ENCODE results near the gene INPP4A. TPM values are rescaled to one million over a fixed set of nuclear protein-coding genes. Genes with fewer than 3 reads are reported as not detected.
"Not testable (repeated sequence)": the region's sequence is repeated elsewhere in the genome, so short reads cannot be mapped to it uniquely, and the experiment has no call there.

The INPP4A gene
- total RNA-seq, 2 experiments from 2014 or later = 40.5 to 41.7 TPM

DNA sequence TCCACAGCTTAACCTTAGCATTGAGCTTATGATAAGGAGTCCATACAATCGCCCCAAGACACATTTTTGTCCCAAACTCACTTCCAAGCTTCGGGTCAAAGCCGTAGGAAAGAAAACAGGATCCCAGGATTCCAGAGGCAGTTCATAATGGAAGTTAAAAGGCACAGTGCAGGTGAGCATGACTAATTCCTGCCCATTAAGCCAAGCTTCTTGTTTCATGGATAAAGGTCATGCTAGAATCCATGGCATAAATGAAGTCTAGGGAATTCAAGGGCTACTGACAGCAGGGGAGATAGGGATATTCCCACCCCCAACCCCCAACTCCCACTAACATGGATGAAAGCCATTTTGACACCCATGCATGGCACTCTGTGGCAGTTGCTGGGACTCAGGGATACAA is 10.2 kb upstream of the INPP4A start:
- POLR2A ChIA-PET = no interaction called here
- CTCF ChIA-PET = no interaction called here

GRCh38 chr2:98435670-98436069 is 9.0 kb upstream of the INPP4A start:
- CTCF ChIA-PET, POLR2A ChIA-PET: not testable (repeated sequence)

- ChIA-PET POLR2A (no interaction called here), CTCF (no interaction called here)
Observed at GRCh38 chr2:98436734-98437133, 7.9 kb upstream of the INPP4A start.

DNA sequence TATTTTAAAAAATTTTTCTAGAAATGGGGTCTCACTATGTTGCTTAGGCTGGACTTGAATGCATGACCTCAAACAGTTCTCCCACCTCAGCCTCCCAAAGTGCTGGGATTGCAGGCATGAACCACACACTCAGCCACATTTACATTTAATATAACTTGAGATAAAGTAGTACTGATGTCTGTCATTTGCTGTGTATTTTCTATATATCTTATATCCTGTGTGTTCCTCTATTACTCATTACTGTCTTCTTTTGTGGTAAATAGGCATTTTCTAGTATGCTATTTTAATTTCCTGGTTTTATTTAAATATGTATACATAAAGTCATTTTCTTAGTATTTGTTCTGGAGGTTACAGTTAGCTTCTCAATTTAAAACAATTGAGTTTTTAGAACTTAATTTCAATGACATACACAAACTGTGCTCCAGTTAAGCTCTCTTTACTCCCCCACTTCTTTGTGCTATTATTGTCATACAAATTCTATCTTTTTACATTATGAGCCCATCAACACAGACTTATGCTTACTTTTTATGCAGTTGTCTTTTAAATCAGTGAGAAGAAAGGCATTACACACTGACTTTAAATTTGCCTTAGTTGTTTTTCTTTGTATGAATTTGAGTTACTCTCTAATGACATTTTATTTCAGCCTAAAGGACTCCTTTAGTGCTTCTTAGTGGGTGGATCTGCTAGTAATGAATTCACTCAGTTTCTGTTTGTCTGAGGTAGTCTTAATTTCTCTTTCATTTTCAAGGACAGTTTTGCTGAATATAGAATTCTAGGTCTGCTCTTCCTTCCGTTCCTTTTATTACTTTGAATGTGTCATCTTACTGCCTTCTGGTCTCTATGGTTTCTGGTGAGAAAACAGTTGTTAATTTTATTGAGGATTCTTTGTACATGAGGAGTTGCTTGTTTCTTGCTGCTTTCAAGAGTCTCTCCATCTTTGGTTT is 6.2 kb upstream of the INPP4A start:
- ChIA-PET CTCF (no interaction called here), POLR2A (no interaction called here)

DNA sequence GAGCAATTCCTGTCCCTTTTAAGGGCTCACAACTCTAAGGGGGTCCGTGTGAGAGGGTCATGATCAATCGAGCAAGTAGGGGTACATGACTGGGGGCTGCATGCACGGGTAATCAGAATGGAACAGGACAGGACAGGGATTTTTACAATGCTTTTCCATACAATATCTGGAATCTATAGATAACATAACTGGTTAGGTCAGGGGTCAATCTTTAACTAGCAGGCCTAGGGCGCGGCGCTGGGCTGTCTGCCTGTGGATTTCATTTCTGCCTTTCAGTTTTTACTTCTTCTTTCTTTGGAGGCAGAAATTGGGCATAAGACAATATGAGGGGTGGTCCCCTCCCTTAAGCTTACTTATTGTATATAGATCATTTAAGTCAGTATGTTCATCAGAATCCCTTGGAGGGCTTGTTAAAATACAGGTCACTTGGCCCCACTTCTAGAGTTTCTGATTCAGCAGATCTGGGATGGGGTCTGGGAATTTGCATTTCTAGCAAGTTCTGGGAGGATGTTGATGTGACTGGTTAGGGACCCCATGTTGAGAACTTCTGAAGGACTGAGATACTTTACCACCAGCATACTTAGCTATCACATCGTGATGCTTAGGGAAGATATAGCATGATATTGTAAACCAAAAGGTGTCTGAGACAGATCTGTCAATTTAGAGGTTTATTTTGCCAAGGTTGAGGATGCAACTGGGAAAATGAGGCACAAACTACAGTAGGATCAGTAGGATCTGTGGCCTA is 2.8 kb upstream of the INPP4A start:
- CTCF ChIA-PET = interaction anchor here (0.9 kb wide), 1 partner anchor 11 kb away, joined by 3 read pairs; no protein-coding TSS in a partner anchor
- POLR2A ChIA-PET = no interaction called here

DNA sequence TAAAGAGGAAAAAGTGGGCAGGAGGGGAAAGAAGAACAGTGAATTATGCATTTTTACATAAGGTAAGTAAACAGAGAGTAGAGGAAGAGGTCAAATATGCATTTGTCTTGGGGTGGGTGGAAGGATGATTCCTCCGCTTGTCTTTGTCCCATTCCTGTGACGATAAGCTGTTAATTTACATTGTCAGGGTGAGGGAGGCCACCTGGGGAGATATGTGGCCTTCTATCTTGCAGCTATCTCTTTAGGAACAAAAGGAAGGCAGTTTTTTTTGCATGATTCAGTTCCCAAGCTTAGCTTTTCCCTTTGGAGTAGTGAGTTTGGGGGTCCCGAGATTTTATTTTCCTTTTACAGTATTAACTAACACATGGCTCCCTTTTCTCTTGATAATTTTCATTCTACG is 2.2 kb upstream of the INPP4A start:
- POLR2A ChIA-PET = no interaction called here

GRCh38 chr2:98445177-98445682 is 572 bp downstream of the INPP4A start:
- POLR2A ChIA-PET = no interaction called here

More for the DNA sequence above, 2.2 kb upstream of the INPP4A start:
- CTCF ChIA-PET = no interaction called here

GRCh38 chr2:98445683-98446581 is 1.3 kb downstream of the INPP4A start:
- ChIA-PET CTCF (interaction anchor here (1.0 to 1.3 kb wide), 4 partner anchors 14 to 42 kb away, joined by 3 to 4 read pairs (median 4); no protein-coding TSS in a partner anchor), POLR2A (interaction anchor here (0.7 to 1.8 kb wide), 2 partner anchors 12 to 18 kb away, joined by 3 to 10 read pairs; no protein-coding TSS in a partner anchor)

More at GRCh38 chr2:98445177-98445682, 572 bp downstream of the INPP4A start:
- CTCF ChIA-PET = interaction anchor here (1.0 kb wide), 1 partner anchor 20 kb away, joined by 3 read pairs; no protein-coding TSS in a partner anchor

DNA sequence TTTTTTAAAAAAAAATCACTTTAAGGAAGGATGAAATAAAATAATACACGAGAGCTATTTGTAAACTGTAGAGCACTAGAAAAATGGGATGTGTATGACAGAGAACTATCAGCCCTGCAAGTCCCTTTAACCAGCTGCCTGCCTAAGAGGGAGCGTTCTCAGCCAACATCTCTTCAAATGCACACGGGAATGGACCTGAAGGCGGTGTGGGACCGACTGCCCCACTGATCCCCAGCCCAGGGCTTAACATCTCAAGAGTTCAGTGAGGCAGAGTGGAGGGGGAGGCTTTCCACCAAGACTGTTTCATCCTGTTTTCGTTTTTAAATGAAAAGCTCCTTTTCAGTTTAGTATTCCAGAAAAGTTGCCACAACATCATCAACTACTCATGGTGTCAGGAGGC is 2.2 kb downstream of the INPP4A start:
- CTCF ChIA-PET = interaction anchor here (1.0 to 1.3 kb wide), 4 partner anchors 13 to 41 kb away, joined by 3 to 4 read pairs (median 4); no protein-coding TSS in a partner anchor

GRCh38 chr2:98448441-98449145 is 3.9 kb downstream of the INPP4A start:
- POLR2A ChIA-PET = interaction anchor here (0.5 to 1.4 kb wide), 2 partner anchors 32 to 322 kb away, joined by 3 to 4 read pairs; no protein-coding TSS in a partner anchor

More for the DNA sequence above, 2.2 kb downstream of the INPP4A start:
- POLR2A ChIA-PET = interaction anchor here (0.5 to 1.8 kb wide), 3 partner anchors 11 to 284 kb away, joined by 3 to 10 read pairs (median 3); partner anchors contain the start of gene MGAT4A

GRCh38 chr2:98452396-98453027 is 7.9 kb downstream of the INPP4A start:
- POLR2A ChIA-PET = no interaction called here

More at GRCh38 chr2:98448441-98449145, 3.9 kb downstream of the INPP4A start:
- CTCF ChIA-PET = interaction anchor here (0.7 to 1.2 kb wide), 3 partner anchors 9 to 299 kb away, joined by 3 to 6 read pairs (median 3); no protein-coding TSS in a partner anchor

DNA sequence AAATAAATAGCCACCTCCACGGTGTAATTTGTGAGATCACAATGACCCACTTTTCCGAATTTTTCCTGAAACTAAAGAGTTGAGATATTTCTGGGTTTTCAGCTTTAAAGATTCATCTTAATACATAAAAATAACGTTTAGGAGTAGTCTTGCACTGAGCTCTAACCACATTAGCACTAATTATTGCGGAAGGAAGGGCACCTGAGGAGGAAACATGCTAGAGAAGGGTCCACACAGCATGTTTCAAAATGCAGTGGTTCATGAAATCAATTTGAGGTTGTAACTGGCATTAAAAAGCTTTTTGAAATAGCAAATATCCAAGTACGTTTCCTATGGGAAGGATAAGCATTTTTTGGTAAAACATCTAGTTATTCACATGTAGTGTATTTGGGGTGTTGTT is 8.4 kb downstream of the INPP4A start:
- CTCF ChIA-PET = interaction anchor here (0.9 to 1.2 kb wide), 2 partner anchors 11 to 12 kb away, joined by 3 to 6 read pairs; no protein-coding TSS in a partner anchor
- POLR2A ChIA-PET = no interaction called here

More at GRCh38 chr2:98452396-98453027, 7.9 kb downstream of the INPP4A start:
- CTCF ChIA-PET = interaction anchor here (0.9 to 1.3 kb wide), 3 partner anchors 11 to 35 kb away, joined by 3 to 6 read pairs (median 4); no protein-coding TSS in a partner anchor

DNA sequence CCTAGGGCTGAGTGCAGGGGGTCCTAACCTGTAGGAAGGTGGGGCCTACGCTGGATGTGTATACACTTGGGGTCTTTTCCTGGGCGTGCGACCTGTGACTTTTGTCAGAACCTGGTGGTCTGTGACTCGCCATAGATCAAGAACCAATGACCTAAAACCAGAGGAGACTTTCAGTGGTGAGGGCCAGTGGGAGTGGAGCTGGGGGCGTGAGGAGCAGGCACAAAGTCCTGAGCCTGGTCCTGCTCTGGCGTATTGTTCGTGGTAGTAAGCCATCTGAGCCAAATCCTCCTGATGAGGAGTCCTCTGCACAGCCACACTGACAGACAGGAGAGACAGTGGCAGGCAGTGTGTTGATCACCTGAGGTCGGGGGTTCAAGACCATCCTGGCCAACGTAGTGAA is 8.9 kb downstream of the INPP4A start:
- ChIA-PET POLR2A (no interaction called here), CTCF (no interaction called here)

- ChIA-PET CTCF (interaction anchor here (0.8 to 1.4 kb wide), 3 partner anchors 11 to 61 kb away, joined by 3 read pairs; no protein-coding TSS in a partner anchor), POLR2A (no interaction called here)
Observed at GRCh38 chr2:98454073-98454472, 9.4 kb downstream of the INPP4A start.

- ChIA-PET CTCF (interaction anchor here (0.8 to 1.4 kb wide), 3 partner anchors 10 to 61 kb away, joined by 3 read pairs; no protein-coding TSS in a partner anchor), POLR2A (no interaction called here)
Observed at GRCh38 chr2:98454500-98455235, 10.0 kb downstream of the INPP4A start.

- ChIA-PET CTCF (interaction anchor here (0.7 to 1.4 kb wide), 3 partner anchors 10 to 14 kb away, joined by 3 to 4 read pairs (median 3); no protein-coding TSS in a partner anchor), POLR2A (interaction anchor here (0.7 kb wide), 1 partner anchor 15 kb away, joined by 3 read pairs; no protein-coding TSS in a partner anchor)
Observed at GRCh38 chr2:98455494-98455976, 10.9 kb downstream of the INPP4A start.

Data from activated CD8-positive, alpha-beta memory T cell treated with anti-CD3 and anti-CD28 coated beads for 36 hours (primary cell).